AG09319 (cell line): ENCODE measurements around the gene PRR14L.
"Not testable (repeated sequence)": the region's sequence is repeated elsewhere in the genome, so short reads cannot be mapped to it uniquely, and the experiment has no call there.

Experiments
- DNase-seq: peaks from one replicate; pipeline ENCODE4 v3.0.0-alpha.2; 2010; ENCODE audit warnings: low read depth; ENCODE audit errors: extremely low read depth
- CTCF ChIP-seq: IDR thresholded peaks from 2 replicates; pipeline ENCODE4 v1.5.1; 2011; ENCODE audit warnings: low read depth, mild to moderate bottlenecking, inconsistent platforms, low read length, moderate library complexity

Gene PRR14L

GRCh38 chr22:31726692-31727091 is 23.2 kb downstream of the PRR14L start:
- no peak for DNase-seq

GRCh38 chr22:31723723-31724122 is 26.2 kb downstream of the PRR14L start:
- TF ChIP-seq CTCF, result no peak

More at GRCh38 chr22:31726692-31727091, 23.2 kb downstream of the PRR14L start:
- no peak for TF ChIP-seq CTCF

GRCh38 chr22:31719850-31720471 is 30.0 kb downstream of the PRR14L start:
- no peak for TF ChIP-seq CTCF
- no peak for DNase-seq

More at GRCh38 chr22:31723723-31724122, 26.2 kb downstream of the PRR14L start:
- DNase-seq, result no peak

- no peak for TF ChIP-seq CTCF
- no peak for DNase-seq
Observed at GRCh38 chr22:31715147-31715778, 34.7 kb downstream of the PRR14L start.

- not testable (repeated sequence) for DNase-seq
Observed at GRCh38 chr22:31711226-31711625, 38.7 kb downstream of the PRR14L start.

- no peak for TF ChIP-seq CTCF
- no peak for DNase-seq
Observed at GRCh38 chr22:31707519-31707918, 42.4 kb downstream of the PRR14L start.

- no peak for DNase-seq
- no peak for TF ChIP-seq CTCF
Observed at GRCh38 chr22:31695423-31695822, 54.5 kb downstream of the PRR14L start.

- not testable (repeated sequence) for DNase-seq
Observed at GRCh38 chr22:31694046-31694445, 55.9 kb downstream of the PRR14L start.
